ENCODE data around the gene FAM53B. TPM values are rescaled to one million over a fixed set of nuclear protein-coding genes. Genes with fewer than 3 reads are reported as not detected.
A peak's percentile ranks its signal among the peaks of the same experiment; 100 is the strongest.

Gene FAM53B
- total RNA-seq, 2 experiments from 2014 or later = 56.6 to 58.5 TPM

DNA sequence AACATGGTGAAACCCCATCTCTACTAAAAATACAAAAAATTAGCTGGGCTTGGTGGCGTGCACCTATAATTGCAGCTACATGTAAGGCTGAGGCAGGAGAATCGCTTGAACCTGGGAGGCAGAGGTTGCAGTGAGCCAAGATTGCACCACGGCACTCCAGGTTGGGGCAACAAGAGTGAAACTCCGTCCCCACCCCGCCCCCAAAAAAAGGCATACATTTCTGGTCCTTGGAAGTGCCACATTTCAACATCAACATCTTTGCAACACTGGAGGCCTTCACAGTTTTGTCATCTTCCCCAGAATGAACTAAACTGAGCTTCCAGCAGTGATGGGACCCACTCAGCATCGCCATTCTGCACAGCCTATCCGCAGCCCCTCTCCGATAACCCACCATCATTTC, 36.6 kb downstream of the FAM53B start:
- H3K9me3 ChIP-seq (ENCODE audit: low read length) = no peaks in the 10 kb centered on the region
- intact Hi-C loops (cut with micrococcal nuclease; ENCODE audit: unreplicated experiment) = no loop called here
- H3K36me3 ChIP-seq (ENCODE audit: insufficient read depth, low read length) = peaks cover 46% of the 10 kb centered on the region
- H4K20me1 ChIP-seq (ENCODE audit: insufficient read depth, low read length) = 0 out of 2 replicates have a peak, but pooled peaks cover 9% of the 10 kb centered on the region
- no peak for DNase-seq (ENCODE audit: low spot score)
- TF ChIP-seq CTCF (conservative IDR thresholded peaks at IDR 0.05; ENCODE audit: low read length) = no peak
- TF ChIP-seq EZH2phosphoT487 (IDR thresholded peaks at IDR 0.05; ENCODE audit: borderline replicate concordance, low read depth, low read length) = no peak
- POLR2A ChIA-PET = interaction anchor here (1.3 to 5.9 kb wide), 2 partner anchors 10 to 17 kb away, joined by 5 to 50 read pairs; no protein-coding TSS in a partner anchor
- no peak overlapping the region for H3K4me2 ChIP-seq (ENCODE audit: low read length)
- no peaks in the 10 kb centered on the region for H3K9me2 ChIP-seq (ENCODE audit: insufficient read depth, low read length)
- peaks cover 59% of the 10 kb centered on the region for H3K79me2 ChIP-seq (ENCODE audit: insufficient read depth, low read depth, low read length)
- CTCF ChIA-PET (ENCODE audit: unreplicated experiment) = no interaction called here
- peaks cover 66% of the 10 kb centered on the region for H3K4me1 ChIP-seq (ENCODE audit: insufficient read depth, low read length, poor library complexity, severe bottlenecking)
- H2AFZ ChIP-seq (ENCODE audit: low read length) = no peak overlapping the region
- H3K4me3 ChIP-seq (ENCODE audit: low read depth, low read length, poor library complexity, severe bottlenecking) = no peak overlapping the region
- peak overlapping the region; percentile 10 for H3K27ac ChIP-seq (ENCODE audit: low read depth, low read length, poor library complexity, severe bottlenecking)
- no TSS peak for BruUV-seq (replicated peaks)

- no peaks in the 10 kb centered on the region for H3K9me3 ChIP-seq (ENCODE audit: low read length)
- DNase-seq (ENCODE audit: low spot score) = no peak
- intact Hi-C loops (cut with micrococcal nuclease; ENCODE audit: unreplicated experiment) = no loop called here
- BruUV-seq (replicated peaks) = no TSS peak
- no peaks in the 10 kb centered on the region for H3K9me2 ChIP-seq (ENCODE audit: insufficient read depth, low read length)
- no peak overlapping the region for H3K4me3 ChIP-seq (ENCODE audit: low read depth, low read length, poor library complexity, severe bottlenecking)
- H3K4me1 ChIP-seq (ENCODE audit: insufficient read depth, low read length, poor library complexity, severe bottlenecking) = peaks cover 71% of the 10 kb centered on the region
- ChIA-PET POLR2A (interaction anchor here (1.3 to 5.9 kb wide), 2 partner anchors 10 to 18 kb away, joined by 5 to 50 read pairs; no protein-coding TSS in a partner anchor), CTCF (ENCODE audit: unreplicated experiment) (interaction anchor here (3.0 kb wide), 1 partner anchor 35 kb away, joined by 17 read pairs; no protein-coding TSS in a partner anchor)
- H3K4me2 ChIP-seq (ENCODE audit: low read length) = no peak overlapping the region
- peaks cover 50% of the 10 kb centered on the region for H3K36me3 ChIP-seq (ENCODE audit: insufficient read depth, low read length)
- peaks cover 55% of the 10 kb centered on the region for H3K79me2 ChIP-seq (ENCODE audit: insufficient read depth, low read depth, low read length)
- no peak overlapping the region for H3K27ac ChIP-seq (ENCODE audit: low read depth, low read length, poor library complexity, severe bottlenecking)
- H4K20me1 ChIP-seq (ENCODE audit: insufficient read depth, low read length) = 0 out of 2 replicates have a peak, but pooled peaks cover 9% of the 10 kb centered on the region
- TF ChIP-seq CTCF (conservative IDR thresholded peaks at IDR 0.05; ENCODE audit: low read length) = no peak
- no peak for TF ChIP-seq EZH2phosphoT487 (IDR thresholded peaks at IDR 0.05; ENCODE audit: borderline replicate concordance, low read depth, low read length)
- no peak overlapping the region for H2AFZ ChIP-seq (ENCODE audit: low read length)
Measured at GRCh38 chr10:124707144-124707467, 37.1 kb downstream of the FAM53B start.

- no peak overlapping the region for H2AFZ ChIP-seq (ENCODE audit: low read length)
- H3K9me2 ChIP-seq (ENCODE audit: insufficient read depth, low read length) = no peaks in the 10 kb centered on the region
- H3K9me3 ChIP-seq (ENCODE audit: low read length) = no peaks in the 10 kb centered on the region
- peak overlapping the region; percentile 88 for H3K27ac ChIP-seq (ENCODE audit: low read depth, low read length, poor library complexity, severe bottlenecking)
- no TSS peak for BruUV-seq (replicated peaks)
- DNase-seq (ENCODE audit: low spot score) = no peak
- peaks cover 75% of the 10 kb centered on the region for H3K4me1 ChIP-seq (ENCODE audit: insufficient read depth, low read length, poor library complexity, severe bottlenecking)
- peaks cover 55% of the 10 kb centered on the region for H3K36me3 ChIP-seq (ENCODE audit: insufficient read depth, low read length)
- H3K4me2 ChIP-seq (ENCODE audit: low read length) = no peak overlapping the region
- TF ChIP-seq CTCF (conservative IDR thresholded peaks at IDR 0.05; ENCODE audit: low read length) = no peak
- TF ChIP-seq EZH2phosphoT487 (IDR thresholded peaks at IDR 0.05; ENCODE audit: borderline replicate concordance, low read depth, low read length) = no peak
- CTCF ChIA-PET (ENCODE audit: unreplicated experiment) = interaction anchor here (1.8 to 3.0 kb wide), 2 partner anchors 13 to 35 kb away, joined by 10 to 17 read pairs; no protein-coding TSS in a partner anchor
- POLR2A ChIA-PET = interaction anchor here (0.9 to 5.9 kb wide), 5 partner anchors 10 to 105 kb away, joined by 3 to 50 read pairs (median 5); no protein-coding TSS in a partner anchor
- 0 out of 2 replicates have a peak, but pooled peaks cover 9% of the 10 kb centered on the region for H4K20me1 ChIP-seq (ENCODE audit: insufficient read depth, low read length)
- H3K4me3 ChIP-seq (ENCODE audit: low read depth, low read length, poor library complexity, severe bottlenecking) = no peak overlapping the region
- intact Hi-C loops (cut with micrococcal nuclease; ENCODE audit: unreplicated experiment) = no loop called here
- H3K79me2 ChIP-seq (ENCODE audit: insufficient read depth, low read depth, low read length) = peaks cover 50% of the 10 kb centered on the region
Measured at GRCh38 chr10:124706462-124707143, 37.6 kb downstream of the FAM53B start.
